CD14-positive monocyte (primary cell): ENCODE data around the gene DGUOK. TPM values are rescaled to one million over a fixed set of nuclear protein-coding genes. Genes with fewer than 3 reads are reported as not detected.

ENCODE experiments used
- DNase-seq, 3 donors: peaks; one replicate each; pipeline ENCODE4 v3.0.0-alpha.2; 2011 to 2022
- H2AFZ ChIP-seq: 2 replicates; pipeline ENCODE4 v1.6.0; 2012; ENCODE audit warnings: mild to moderate bottlenecking, low read depth, low read length, inconsistent platforms; ENCODE audit not compliant: insufficient read depth, poor library complexity, severe bottlenecking
- H3K27ac ChIP-seq, 2 donors: 1 replicate in 1 of 2; 2 replicates in 1 of 2; pipeline ENCODE4 v1.5.1; 2012 to 2013; ENCODE audit warnings: low read length in 2 of 2, control low read depth in 1 of 2, inconsistent platforms in 1 of 2, low read depth in 1 of 2, mild to moderate bottlenecking in 1 of 2
- H3K27me3 ChIP-seq, 2 donors: one replicate each; pipeline versions ENCODE4 v1.6.0 to v1.6.1; 2011 to 2013; ENCODE audit warnings: low read length in 2 of 2; ENCODE audit not compliant: control insufficient read depth in 2 of 2, insufficient read depth in 2 of 2
- H3K36me3 ChIP-seq, 2 donors: replicated peaks in 1 of 2; 1 replicate in 1 of 2; 2 replicates in 1 of 2; pipeline versions ENCODE4 v1.5.1 to v1.6.1; 2012 to 2013; ENCODE audit warnings: low read length in 2 of 2, control low read depth in 1 of 2, inconsistent platforms in 1 of 2, mild to moderate bottlenecking in 1 of 2; ENCODE audit not compliant: insufficient read depth in 2 of 2, control insufficient read depth in 1 of 2
- H3K4me1 ChIP-seq, 2 donors: 1 replicate in 1 of 2; 2 replicates in 1 of 2; pipeline versions ENCODE4 v1.5.1 to v1.6.1; 2012 to 2013; ENCODE audit warnings: low read length in 2 of 2, control low read depth in 1 of 2, inconsistent platforms in 1 of 2, mild to moderate bottlenecking in 1 of 2, moderate library complexity in 1 of 2; ENCODE audit not compliant: insufficient read depth in 2 of 2, control insufficient read depth in 1 of 2
- H3K4me2 ChIP-seq: replicated peaks from 2 replicates; pipeline ENCODE3; 2012; ENCODE audit warnings: low read length, moderate library complexity, mild to moderate bottlenecking; ENCODE audit not compliant: poor library complexity, severe bottlenecking; ENCODE audit errors: extremely low read depth
- H3K4me3 ChIP-seq, 3 experiments: fragments of 200-600 bp in 1 of 3; sonication (generic) in 1 of 3; replicated peaks in 1 of 3; 1 replicate in 2 of 3; 2 replicates in 1 of 3; pipeline ENCODE4 v1.5.1; 2011 to 2013; ENCODE audit warnings: low read length in 3 of 3, mild to moderate bottlenecking in 3 of 3, control low read depth in 2 of 3, low read depth in 2 of 3, inconsistent platforms in 1 of 3, moderate library complexity in 1 of 3
- H3K79me2 ChIP-seq: 2 replicates; pipeline ENCODE4 v1.6.0; 2012; ENCODE audit warnings: mild to moderate bottlenecking, control low read depth, inconsistent platforms, low read length, moderate library complexity; ENCODE audit not compliant: insufficient read depth
- H3K9ac ChIP-seq: 2 replicates; pipeline ENCODE4 v1.6.0; 2017; ENCODE audit warnings: low read length, mild to moderate bottlenecking; ENCODE audit not compliant: insufficient read depth, poor library complexity, severe bottlenecking
- H3K9me3 ChIP-seq, 2 donors: replicated peaks in 1 of 2; 1 replicate in 1 of 2; 2 replicates in 1 of 2; pipeline versions ENCODE4 v1.5.1 to v1.6.1; 2012 to 2013; ENCODE audit warnings: low read length in 2 of 2, control low read depth in 1 of 2; ENCODE audit not compliant: control insufficient read depth in 1 of 2, insufficient read depth in 1 of 2
- H4K20me1 ChIP-seq: 2 replicates; pipeline ENCODE4 v1.6.0; 2012; ENCODE audit warnings: mild to moderate bottlenecking, low read length, control low read depth, moderate library complexity; ENCODE audit not compliant: insufficient read depth
- H3K27ac Mint-ChIP-seq, 7 donors: one replicate each; pipeline ENCODE4 v1.8.0; 2020; ENCODE audit warnings: mild to moderate bottlenecking in 7 of 7, mixed read lengths in 7 of 7, moderate library complexity in 6 of 7, inconsistent platforms in 2 of 7
- H3K27me3 Mint-ChIP-seq, 3 donors: one replicate each; pipeline ENCODE4 v1.8.0; 2021 to 2022; ENCODE audit warnings: low read depth in 3 of 3, mild to moderate bottlenecking in 3 of 3, mixed read lengths in 3 of 3, moderate library complexity in 3 of 3, inconsistent platforms in 1 of 3
- H3K36me3 Mint-ChIP-seq, 2 donors: one replicate each; pipeline ENCODE4 v1.8.0; 2020; ENCODE audit warnings: mixed read lengths in 2 of 2, inconsistent platforms in 1 of 2, mild to moderate bottlenecking in 1 of 2
- H3K4me1 Mint-ChIP-seq: one replicate; pipeline ENCODE4 v1.8.0; 2020; ENCODE audit warnings: mild to moderate bottlenecking, mixed read lengths
- H3K4me3 Mint-ChIP-seq, 2 donors: one replicate each; pipeline ENCODE4 v1.8.0; 2020; ENCODE audit warnings: mild to moderate bottlenecking in 2 of 2, mixed read lengths in 2 of 2, moderate library complexity in 1 of 2
- H3K9me3 Mint-ChIP-seq, 7 donors: one replicate each; pipeline ENCODE4 v1.8.0; 2020 to 2022; ENCODE audit warnings: mixed read lengths in 7 of 7, mild to moderate bottlenecking in 6 of 7, moderate library complexity in 6 of 7, inconsistent platforms in 2 of 7
- CTCF ChIP-seq: fragments of 200-600 bp; IDR thresholded peaks from one replicate; pipeline ENCODE4 v1.8.0; 2022; ENCODE audit warnings: antibody characterized with exemption, mild to moderate bottlenecking
- whole genome bisulfite sequencing: methylation state at CpG from one replicate; pipeline ENCODE4 v1.1.5; 2013; ENCODE audit warnings: missing lambda C conversion rate; ENCODE audit not compliant: insufficient coverage; 5-methylcytosine and 5-hydroxymethylcytosine counted together
- intact Hi-C, 2 donors: fragments of 100-400 bp; cut with micrococcal nuclease; formaldehyde crosslinking; loops; one replicate each; pipeline versions ENCODE4 v1.15.0 to v1.15.1; 2023
- polyA plus RNA-seq, 3 donors: library from polyadenylated mRNA; depleted of rRNA in 1 of 3; unstranded in 2 of 3; stranded (reverse) in 1 of 3; fragments of 300-500 nt in 2 of 3; fragments of >200 nt in 1 of 3; fragmentation: Illumina TruSeq in 2 of 3; gene quantifications; 1 replicate in 2 of 3; 2 replicates in 1 of 3; pipeline ENCODE4 v1.2.3, GENCODE V29; 2012 to 2021

Gene DGUOK
- polyA plus RNA-seq, 3 donors = 62.9 to 129 (median 123) TPM

- no peak for TF ChIP-seq CTCF
- Mint-ChIP-seq H3K27ac (peak overlapping the region in 5 of 7 donors; percentile 14 to 73 (median 56)), H3K4me3 (no peak overlapping the region), H3K9me3 (no peaks in the 10 kb centered on the region), H3K27me3 (peaks cover 0 to 3% (median 1%) of the 10 kb centered on the region in 3 donors), H3K4me1 (peaks cover 69% of the 10 kb centered on the region), H3K36me3 (peaks cover 40 to 69% of the 10 kb centered on the region in 2 donors)
- Histone ChIP-seq H2AFZ (no peak overlapping the region), H3K9ac (no peak overlapping the region), H3K4me3 (no peak overlapping the region), H3K27me3 (no peaks in the 10 kb centered on the region), H3K4me2 (no peak overlapping the region), H3K27ac (no peak overlapping the region), H4K20me1 (peaks cover 99% of the 10 kb centered on the region), H3K4me1 (peaks cover 26 to 40% of the 10 kb centered on the region in 2 donors), H3K9me3 (no peaks in the 10 kb centered on the region), H3K79me2 (peaks cover 99% of the 10 kb centered on the region), H3K36me3 (peaks cover 30 to 63% of the 10 kb centered on the region in 2 donors)
- no peak for DNase-seq
- intact Hi-C loops = loop anchor here in 1 of 2 donors (10.0 kb wide), 1 partner anchor 71 kb away; no protein-coding TSS in a partner anchor
- WGBS = 82% methylated on average over 6 of the region's 16 CpGs
These were observed 77.0 kb downstream of the DGUOK start for GRCh38 chr2:74003494-74004211.

- WGBS = 92% methylated on average over 7 of the region's 18 CpGs
- peaks cover 61% of the 10 kb centered on the region for H3K4me1 Mint-ChIP-seq
- no peak for TF ChIP-seq CTCF
- Histone ChIP-seq H3K4me3 (no peak overlapping the region), H3K9ac (no peak overlapping the region), H4K20me1 (peaks cover 99% of the 10 kb centered on the region), H3K79me2 (peaks cover 99% of the 10 kb centered on the region), H3K4me1 (peaks cover 24 to 33% of the 10 kb centered on the region in 2 donors), H3K27ac (peak overlapping the region in 1 of 2 donors; percentile 40), H3K36me3 (peaks cover 35 to 63% of the 10 kb centered on the region in 2 donors), H3K4me2 (no peak overlapping the region), H3K9me3 (no peaks in the 10 kb centered on the region), H2AFZ (no peak overlapping the region), H3K27me3 (no peaks in the 10 kb centered on the region)
- DNase-seq = no peak
- no peaks in the 10 kb centered on the region for H3K9me3 Mint-ChIP-seq
- peak overlapping the region; percentile 27 to 88 (median 65) for H3K27ac Mint-ChIP-seq
- intact Hi-C loops = loop anchor here in 1 of 2 donors (10.0 kb wide), 1 partner anchor 70 kb away; no protein-coding TSS in a partner anchor
- peaks cover 38 to 69% of the 10 kb centered on the region in 2 donors for H3K36me3 Mint-ChIP-seq
- peaks cover 0 to 3% (median 0%) of the 10 kb centered on the region in 3 donors for H3K27me3 Mint-ChIP-seq
- no peak overlapping the region for H3K4me3 Mint-ChIP-seq
These were observed 77.8 kb downstream of the DGUOK start for GRCh38 chr2:74004212-74005182.
